ENCODE results near the gene ACAD11.

The ACAD11 gene

GRCh38 chr3:132513057-132513456, 146.6 kb downstream of the ACAD11 start:
- H3K4me3 ChIP-seq (ENCODE audit: low read depth, low read length): no peak overlapping the region

- H3K4me3 ChIP-seq (ENCODE audit: low read depth, low read length): no peak overlapping the region
Measured at GRCh38 chr3:132509506-132509905, 150.1 kb downstream of the ACAD11 start.

GRCh38 chr3:132509096-132509495, 150.5 kb downstream of the ACAD11 start:
- no peak overlapping the region for H3K4me3 ChIP-seq (ENCODE audit: low read depth, low read length)
